NB4 (cell line): ENCODE measurements around the gene ZC3H8.

ENCODE experiments used
- CTCF ChIP-seq: IDR thresholded peaks from one replicate; pipeline ENCODE4 v1.5.1; 2012; ENCODE audit warnings: low read depth, low read length
- MAX ChIP-seq: IDR thresholded peaks from 2 replicates; pipeline ENCODE4 v1.6.1; 2011; ENCODE audit warnings: low read depth, low read length

DNA sequence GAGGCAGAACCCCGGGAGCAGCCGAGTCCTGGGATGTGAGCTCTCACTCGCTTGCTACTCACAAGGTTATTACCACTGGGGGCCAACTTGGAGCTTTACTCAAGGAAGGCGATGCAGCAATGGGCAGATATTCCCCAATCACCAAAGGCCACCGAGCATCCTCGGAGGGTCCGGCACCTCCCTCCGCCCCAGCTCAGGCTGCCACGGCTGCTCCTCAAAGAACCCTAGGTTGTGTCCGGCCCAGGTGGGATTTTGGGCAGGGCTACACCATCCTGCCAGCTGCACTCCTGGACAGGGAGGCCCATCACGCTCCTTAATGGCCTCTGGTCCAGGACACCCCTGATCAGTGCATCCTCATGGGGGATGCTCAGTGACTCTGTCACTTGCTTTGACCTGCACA is 91.9 kb downstream of the ZC3H8 start:
- TF ChIP-seq CTCF, result no peak
- TF ChIP-seq MAX, result no peak
